GM18502 (cell line): ENCODE measurements around the gene SLC25A26.

Source experiments
- ATAC-seq: cut with Tn5 transposase; IDR thresholded peaks from one replicate; pipeline ENCODE4 v1.9.1; 2021; ENCODE audit warnings: mild to moderate bottlenecking; ENCODE audit not compliant: unreplicated experiment, poor library complexity

Gene SLC25A26

DNA sequence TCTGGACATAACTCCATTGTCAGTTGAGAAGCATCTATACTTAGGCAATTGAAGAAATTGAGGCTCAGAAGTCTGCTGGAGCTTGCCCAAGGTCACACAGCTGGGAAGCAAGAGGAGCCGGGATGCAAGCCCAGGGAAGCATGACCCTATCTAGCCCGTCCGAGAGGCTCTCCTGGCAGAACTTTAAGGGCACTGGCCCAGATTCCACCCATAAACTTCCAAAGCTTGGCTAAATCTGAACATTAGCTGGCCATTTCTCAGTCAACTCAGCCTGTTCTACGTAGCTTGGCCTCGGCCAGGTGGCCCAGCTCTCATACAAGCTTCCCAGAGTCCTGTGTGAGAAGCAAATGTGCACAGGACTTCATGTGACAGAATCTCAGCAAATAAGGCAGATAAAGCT, 204.2 kb downstream of the SLC25A26 start:
- no peak for ATAC-seq

- ATAC-seq, result no peak
Observed at GRCh38 chr3:66425576-66426114, 204.8 kb downstream of the SLC25A26 start.

DNA sequence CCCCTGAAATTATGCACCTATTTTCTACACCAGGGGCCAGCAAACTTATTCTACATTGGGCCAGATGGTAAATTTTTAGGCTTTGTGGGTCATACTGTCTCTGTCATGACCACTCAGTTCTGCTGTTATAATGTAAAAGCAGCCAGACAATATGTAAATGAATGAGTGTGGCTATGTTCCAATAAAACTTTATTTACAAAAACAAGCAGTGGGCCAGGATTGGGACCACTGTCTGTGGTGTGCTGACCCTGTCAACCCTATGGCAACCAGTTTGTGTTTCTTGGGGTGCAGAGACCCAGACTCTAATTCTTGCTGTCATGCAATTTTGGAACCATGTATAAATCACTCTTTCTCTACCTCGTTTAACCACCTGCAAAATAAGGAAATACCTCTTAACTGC, 205.3 kb downstream of the SLC25A26 start:
- ATAC-seq, result no peak

- ATAC-seq, result no peak
Observed at GRCh38 chr3:66427352-66427751, 206.6 kb downstream of the SLC25A26 start.

DNA sequence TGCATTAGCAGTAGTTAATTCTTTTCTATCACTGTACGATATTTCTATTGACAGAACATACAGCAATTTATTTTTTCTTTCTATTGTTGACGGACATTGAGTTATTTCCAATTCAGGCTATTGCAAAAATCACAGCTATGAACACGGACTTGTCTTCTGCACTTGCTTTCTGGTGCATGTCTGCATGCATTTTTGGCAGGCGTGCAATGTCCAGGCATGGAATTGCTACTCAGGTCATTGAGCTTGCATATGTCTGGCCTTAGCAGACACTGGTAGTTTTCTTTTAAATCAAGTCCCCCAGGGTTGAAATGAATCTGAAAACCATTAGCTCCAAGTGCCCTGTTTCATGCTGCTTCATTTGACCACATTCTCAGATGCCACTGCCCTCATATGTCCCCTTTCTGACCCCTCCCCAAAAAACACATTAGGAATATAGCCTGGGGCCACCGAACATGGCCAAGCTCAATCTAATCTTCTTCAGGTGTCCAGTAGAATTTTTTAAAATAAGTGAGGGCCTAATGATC, 207.2 kb downstream of the SLC25A26 start:
- ATAC-seq, result no peak
